GM19467 (cell line): ENCODE data around the gene CYP2A7.
"Not testable (repeated sequence)": the region's sequence is repeated elsewhere in the genome, so short reads cannot be mapped to it uniquely, and the experiment has no call there.

Source experiments
- ATAC-seq: cut with Tn5 transposase; IDR thresholded peaks from one replicate; pipeline ENCODE4 v1.9.1; 2021; ENCODE audit warnings: mild to moderate bottlenecking, moderate library complexity; ENCODE audit not compliant: unreplicated experiment

Gene CYP2A7

DNA sequence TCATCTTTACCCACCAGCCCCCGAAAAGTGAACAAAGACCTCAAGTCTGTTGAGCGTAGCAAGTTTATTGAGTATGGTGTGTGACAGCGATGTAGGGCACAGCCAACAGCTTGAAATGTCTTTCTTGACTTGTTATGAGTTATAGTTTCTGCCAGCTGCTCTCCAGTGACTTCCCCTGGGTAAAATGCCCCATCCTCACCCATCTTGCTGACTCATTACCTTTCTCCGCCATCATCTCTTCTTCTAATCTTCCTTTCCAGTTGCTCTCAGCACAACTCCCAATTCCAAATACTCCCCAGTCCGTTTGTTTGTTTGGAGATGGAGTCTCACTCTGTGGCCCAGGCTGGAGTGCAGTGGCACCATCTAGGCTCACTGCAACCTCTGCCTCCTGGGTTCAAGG lies 18.5 kb upstream of the CYP2A7 start:
- ATAC-seq = not testable (repeated sequence)

DNA sequence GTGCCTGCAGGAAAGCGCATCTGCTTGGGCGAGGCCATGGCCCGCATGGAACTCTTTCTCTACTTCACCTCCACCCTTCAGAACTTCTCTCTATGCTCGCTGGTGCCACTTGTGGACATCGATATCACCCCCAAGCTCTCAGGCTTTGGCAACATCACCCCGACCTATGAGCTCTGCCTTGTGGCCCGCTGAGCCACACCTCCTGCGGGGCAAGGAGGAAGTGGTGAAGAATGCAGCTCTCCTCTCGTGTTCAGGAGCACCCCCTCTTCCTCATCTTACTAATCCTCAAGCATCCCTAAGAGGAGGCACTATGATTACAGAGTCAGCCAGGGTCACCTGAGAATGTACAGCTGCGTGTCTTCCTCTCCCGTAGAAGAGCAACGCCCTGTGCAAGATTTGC lies 17.9 kb upstream of the CYP2A7 start:
- not testable (repeated sequence) for ATAC-seq

DNA sequence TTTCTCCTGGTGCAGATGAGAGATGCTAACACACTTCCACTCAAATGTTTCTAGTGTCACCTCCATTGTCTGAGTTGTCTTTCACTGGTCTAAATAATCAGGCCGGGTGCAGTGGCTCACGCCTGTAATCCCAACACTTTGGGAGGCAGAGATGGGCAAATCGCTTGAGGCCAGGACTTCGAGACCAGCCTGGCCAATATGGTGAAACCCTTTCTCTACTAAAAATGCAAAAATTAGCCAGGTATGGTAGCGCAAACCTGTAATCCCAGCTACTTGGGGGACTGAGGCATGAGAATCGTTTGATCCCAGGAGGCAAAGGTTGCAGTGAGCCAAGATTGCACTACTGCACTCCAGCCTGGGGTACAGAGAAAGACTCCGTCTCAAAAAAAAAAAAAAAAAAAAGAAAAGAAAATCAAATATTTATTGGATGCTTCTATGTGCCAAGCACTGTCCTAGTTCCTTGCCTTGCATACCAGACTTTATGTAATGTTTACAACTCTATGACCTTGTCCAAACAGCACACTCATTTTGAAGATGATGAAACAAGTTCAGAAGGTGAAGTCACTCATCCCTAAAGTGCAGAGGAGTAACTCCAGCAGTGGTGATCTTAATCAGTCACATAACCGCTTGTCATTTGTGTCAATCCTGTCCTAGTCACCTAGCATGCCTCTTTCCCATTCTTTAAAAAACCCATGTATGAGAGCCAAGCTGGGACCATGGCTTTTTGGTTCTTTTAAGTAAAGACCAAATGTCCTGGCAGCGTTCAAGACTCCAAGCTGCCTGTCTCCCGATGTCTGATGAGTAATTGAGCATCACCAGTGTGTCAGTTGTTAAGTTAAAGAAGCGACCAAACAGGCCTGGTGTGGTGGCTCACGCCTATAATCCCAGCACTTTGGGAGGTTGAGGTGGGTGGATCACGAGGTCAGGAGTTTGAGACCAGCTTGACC lies 15.1 kb upstream of the CYP2A7 start:
- ATAC-seq = not testable (repeated sequence)

DNA sequence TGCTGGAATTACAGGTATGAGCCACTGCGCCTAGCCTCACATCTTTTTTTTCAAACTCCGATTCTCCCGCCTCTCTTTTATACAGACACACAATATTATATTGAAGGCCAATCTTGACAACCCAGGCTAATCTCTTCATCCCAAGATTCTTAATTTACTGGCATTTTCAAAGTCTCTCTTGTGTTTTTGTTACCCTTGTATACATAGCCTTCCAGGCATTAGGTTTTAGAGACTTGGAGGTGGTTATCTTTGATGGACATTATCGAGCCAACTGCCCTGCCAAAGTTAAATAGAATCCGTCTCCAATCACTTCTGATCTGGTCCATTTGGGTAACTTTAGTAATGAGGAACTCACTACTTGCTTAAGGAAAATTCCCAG lies 14.4 kb upstream of the CYP2A7 start:
- ATAC-seq = no peak

DNA sequence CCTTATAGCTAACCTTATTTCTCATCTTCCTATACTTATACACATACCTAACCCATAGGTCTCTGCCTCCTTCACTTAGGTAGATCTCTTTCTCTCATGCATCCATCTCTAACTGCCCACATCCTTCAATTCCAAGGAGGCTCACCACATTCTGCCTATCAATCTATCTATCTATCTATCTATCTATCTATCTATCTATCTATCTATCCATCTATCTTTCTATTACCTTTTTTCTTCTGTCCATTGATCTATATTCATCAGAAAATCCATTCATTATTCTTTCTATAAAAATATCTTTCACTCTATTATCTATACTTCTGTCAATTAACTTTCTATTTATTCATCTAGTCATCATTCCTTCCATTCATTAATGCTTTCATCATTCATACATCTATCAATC lies 11.1 kb upstream of the CYP2A7 start:
- ATAC-seq = no peak

DNA sequence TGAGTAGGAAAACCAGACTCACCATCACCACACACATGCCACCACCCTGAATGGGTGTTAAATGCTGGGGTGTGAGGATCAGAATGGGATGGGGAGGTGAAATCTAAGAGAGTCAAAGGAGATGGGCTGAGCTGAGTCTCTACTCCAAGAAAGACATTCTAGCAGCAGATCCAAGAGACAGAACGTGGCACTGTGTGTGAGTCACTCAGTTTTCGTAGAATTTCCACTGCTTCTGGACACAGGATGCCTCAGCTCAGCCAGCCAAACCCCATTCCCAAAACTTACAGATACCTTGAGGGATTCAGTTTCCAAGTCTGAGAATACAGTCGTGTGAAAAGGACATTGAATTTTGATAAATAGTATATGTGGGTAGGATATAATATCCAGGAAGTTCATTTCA lies 7.3 kb upstream of the CYP2A7 start:
- ATAC-seq = no peak

DNA sequence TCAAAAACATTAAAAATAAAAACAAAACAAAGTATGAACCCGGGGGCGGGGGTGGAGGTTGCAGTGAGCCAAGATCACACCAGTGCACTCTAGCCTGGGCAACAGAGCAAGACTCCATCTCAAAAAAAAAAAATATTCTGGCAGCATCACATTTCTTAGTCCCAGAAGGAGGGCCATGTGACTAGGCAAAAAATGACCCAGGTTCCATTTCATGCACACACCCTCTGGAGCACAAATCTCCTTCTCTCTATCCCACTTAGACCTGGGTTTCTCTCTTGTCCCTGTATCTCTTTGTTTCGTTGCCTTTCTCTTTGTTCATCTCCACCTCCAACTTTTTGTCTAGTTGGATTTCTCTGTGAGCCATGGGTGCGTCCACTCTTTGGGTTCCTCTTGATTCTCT lies 6.2 kb upstream of the CYP2A7 start:
- no peak for ATAC-seq

DNA sequence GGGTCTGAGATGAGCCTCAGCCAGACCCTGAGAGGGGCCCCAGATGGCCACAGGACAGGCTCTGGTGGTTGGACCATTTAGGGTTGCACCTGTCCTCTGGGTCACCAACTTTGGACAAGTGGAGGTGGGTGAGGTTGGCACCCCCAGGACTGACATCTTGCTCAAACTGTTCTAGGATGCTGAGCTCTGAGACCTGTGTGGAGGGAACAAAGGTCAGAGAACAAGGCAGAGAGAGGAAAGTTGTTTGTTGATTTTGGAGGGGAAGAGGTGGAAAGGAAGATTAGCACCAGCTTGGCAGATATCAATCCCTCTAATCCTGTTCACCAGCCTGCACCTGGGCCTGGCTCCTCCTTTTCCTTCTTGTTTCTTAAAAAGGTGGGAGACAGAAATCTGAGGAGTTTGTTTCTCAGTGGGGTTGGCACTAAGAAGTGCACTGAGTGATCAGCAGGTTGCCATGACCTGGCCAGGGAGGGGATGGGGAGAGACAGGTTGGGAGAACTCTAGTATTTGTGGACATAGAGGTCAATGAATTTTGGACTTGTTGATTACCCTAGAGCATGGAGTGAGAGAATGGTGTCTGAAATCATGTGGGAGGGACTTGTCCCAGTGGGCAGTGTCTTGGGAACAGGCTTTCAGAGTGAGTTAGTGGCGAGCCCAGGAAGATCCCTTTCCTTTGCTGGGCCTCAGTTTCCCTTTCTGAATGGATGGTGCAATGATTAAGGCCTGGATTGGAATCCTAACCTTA lies 2.3 kb upstream of the CYP2A7 start:
- not testable (repeated sequence) for ATAC-seq

DNA sequence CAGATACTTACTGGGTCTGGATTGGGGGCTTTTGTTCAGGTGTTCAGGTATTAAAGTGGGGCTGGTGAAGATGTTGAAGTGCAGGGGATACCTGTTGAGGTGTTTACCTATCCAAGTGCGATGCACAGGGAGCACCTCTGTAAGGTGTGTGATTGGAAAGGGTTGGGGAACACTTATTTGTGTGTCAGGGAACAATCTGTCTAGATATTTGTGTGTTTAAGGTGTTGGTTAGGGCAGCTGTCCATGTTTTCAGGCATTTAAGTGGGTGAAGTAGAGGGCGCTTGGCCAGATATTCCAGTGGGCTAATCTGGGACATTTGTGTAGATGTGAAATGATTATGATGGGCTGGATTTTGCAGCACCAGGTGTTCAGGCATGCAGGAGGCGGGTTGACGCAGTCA lies 2.7 kb downstream of the CYP2A7 start:
- not testable (repeated sequence) for ATAC-seq

DNA sequence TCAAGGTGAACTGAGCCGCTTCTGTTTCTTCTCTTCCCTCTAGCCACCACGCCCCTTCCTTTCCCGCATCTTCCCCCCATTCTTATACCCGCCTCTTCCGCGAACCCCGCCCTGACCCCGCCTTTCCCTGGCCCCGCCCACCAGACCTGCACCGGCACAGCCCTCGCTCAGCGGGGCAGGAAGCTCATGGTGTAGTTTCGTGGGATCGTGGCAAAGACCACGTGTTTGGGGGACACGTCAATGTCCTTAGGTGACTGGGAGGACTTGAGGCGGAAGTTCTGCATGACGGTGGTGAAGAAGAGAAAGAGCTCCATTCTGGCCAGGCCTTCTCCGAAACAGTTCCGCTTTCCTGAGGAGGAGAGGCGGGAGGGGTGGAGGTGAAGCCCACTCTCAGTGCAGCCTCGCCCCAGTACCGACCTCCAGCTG lies 6.5 kb downstream of the CYP2A7 start:
- ATAC-seq = not testable (repeated sequence)

DNA sequence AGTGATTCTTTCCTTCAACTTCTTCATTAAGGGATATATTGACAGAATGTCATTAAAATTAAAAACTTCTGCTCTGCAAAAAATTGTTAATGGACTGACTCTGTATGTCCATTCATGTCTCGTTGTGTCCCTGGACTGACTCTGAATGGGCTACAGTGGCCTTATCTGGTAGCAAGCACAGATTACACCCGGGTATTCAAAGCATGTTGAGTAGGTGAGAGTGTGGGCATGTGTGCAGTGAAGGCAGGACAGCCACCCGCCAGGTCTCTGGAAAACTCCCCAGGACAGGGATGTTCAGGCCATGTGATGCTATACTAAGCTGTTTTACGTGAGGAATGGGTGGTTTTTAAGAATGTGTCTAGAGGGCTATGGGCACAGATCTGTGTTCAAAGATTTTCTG lies 7.2 kb downstream of the CYP2A7 start:
- ATAC-seq = not testable (repeated sequence)

DNA sequence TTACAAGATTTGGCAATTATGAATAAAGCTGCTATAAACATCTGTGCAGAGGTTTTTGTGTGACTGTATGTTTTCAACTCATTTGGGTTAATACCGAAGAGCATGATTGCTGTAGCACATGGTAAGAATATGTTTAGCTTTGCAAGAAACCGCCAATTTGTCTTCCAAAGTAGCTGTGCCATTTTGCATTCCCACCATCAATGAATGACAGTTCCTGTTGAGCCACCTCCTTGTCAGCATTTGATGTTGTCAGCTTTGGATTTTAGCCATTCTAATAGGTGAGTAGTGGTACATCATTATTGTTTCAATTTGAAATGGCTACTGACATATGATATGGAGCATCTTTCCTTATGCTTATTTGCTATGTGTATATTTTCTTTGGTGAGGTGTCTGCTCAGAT lies 8.2 kb downstream of the CYP2A7 start:
- ATAC-seq = not testable (repeated sequence)

DNA sequence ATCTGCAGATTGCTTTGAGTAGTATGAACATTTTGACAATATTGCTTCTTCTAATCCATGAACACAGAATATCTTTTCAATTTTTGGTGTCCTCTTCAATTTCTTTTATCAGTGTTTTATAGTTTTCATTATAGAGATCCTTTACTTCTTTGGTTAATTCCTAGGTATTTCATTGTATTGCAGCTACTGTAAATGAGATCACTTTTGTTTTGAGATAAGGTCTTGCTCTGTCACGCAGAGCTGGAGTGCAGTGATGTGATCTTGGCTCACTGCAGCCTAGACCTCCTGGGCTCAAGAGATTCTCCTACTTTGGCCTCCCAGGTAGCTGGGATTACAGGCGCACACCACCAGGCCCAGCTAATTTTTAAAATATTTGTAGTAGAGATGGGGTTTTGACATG lies 9.8 kb downstream of the CYP2A7 start:
- no peak for ATAC-seq

DNA sequence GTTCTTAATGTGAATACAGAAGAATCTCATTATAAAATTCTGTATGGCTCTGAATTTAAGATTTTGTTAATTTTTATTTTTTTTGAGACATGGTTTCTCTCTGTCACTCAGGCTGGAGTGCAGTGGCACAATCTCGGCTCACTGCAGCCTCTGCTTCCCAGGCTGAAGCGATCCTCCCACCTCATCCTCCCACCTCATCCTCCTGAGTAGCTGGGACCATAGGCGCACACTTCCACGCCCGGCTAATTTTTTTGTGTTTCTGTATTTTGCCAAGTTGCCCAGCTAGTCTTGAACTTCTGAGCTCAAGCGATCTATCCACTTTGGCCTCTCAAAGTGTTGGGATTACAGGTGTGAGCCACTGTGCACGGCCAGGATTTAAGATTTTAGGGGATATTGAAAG lies 14.3 kb downstream of the CYP2A7 start:
- ATAC-seq = no peak

DNA sequence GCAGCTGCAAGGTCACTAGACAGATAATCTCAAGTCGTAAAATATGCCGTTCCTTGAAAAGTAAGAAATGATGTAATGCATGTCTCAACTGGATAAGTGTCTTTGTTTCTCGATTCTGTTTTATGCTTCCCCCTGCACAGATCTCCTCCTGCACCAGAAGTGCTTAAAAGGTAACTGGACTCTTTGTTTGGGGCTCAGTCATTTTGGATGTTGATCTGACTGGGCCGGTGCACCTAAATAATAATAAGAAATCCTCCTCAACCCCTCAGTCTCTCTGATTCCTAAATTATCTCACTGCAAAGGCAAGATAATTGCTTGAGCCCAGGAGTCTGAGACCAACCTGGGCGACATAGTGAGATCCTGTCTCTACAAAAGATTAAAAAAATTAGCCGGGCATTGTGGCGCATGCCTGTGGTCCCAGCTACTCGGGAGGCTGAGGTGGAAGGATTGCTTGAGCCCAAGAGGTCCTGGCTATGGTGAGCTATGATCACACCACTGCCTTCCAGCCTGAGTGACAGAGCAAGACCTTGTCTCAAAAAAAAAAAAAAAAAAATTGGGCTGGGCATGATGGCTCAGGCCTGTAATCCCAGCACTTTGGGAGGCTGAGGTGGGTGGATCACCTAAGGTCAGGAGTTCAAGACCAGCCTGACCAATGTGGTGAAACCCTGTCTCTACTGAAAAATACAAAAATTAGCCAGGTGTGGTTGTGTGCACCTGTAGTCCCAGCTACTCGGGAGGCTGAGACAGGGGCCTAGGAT lies 17.1 kb downstream of the CYP2A7 start:
- ATAC-seq = not testable (repeated sequence)

DNA sequence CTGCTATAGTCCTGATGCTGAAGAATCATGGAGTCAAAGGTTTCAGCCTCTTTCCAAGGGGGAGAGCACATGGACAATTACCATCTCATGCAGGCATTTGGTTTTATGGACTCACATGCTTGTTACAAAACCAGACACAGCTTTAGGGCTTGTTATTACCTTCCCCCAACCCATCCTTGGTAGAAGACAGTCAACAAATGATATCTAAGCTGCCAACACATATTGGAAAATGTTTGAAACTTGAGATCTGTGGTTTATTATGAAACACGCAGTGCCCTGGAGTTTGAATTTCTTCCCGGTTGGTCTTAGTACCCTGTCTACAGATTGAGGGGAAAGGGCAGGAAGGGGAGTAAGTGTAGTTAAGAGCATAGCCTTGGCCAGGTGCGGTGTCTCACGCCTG lies 19.2 kb downstream of the CYP2A7 start:
- ATAC-seq = no peak

DNA sequence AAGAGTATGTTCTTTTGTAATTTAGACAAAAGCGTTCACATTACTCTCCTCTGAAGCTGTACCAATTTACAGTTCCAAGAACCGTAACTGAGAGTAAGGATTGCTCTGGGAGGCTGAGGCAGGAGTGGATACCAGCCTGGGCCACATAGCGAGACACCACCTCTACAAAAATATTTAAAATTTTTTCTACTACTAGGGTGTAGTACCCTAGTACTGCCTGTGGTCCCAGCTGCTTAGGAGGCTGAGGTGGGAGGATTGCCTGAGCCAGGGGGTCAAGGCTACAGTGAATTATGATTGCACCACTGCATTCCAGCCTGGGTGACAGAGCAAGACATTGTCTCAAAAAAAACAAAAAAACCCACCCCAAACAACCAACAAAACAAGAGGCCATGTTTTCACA lies 19.7 kb downstream of the CYP2A7 start:
- no peak for ATAC-seq

DNA sequence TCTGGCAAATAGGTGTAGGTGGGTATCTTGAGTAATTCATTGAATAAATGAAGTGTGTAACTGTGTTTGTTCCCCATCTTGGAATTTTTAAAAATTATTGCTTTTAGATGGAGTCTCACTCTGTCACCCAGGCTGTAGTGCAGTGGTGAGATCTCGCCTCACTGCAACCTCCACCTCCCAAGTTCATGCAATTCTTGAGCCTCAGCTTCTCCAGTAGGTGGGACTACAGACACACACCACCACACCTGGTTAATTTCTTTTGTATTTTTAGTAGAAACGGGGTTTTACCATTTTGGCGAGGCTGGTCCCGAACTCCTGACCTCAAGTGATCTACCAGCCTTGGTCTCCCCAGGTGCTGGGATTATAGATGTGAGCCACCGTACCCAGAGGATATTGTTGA lies 23.9 kb downstream of the CYP2A7 start:
- no peak for ATAC-seq

DNA sequence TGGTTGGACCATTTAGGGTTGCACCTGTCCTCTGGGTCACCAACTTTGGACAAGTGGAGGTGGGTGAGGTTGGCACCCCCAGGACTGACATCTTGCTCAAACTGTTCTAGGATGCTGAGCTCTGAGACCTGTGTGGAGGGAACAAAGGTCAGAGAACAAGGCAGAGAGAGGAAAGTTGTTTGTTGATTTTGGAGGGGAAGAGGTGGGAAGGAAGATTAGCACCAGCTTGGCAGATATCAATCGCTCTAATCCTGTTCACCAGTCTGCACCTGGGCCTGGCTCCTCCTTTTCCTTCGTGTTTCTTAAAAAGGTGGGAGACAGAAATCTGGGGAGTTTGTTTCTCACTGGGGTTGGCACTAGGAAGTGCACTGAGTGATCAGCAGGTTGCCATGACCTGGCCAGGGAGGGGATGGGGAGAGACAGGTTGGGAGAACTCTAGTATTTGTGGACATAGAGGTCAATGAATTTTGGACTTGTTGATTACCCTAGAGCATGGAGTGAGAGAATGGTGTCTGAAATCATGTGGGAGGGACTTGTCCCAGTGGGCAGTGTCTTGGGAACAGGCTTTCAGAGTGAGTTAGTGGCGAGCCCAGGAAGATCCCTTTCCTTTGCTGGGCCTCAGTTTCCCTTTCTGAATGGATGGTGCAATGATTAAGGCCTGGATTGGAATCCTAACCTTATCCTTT lies 29.4 kb downstream of the CYP2A7 start:
- not testable (repeated sequence) for ATAC-seq

DNA sequence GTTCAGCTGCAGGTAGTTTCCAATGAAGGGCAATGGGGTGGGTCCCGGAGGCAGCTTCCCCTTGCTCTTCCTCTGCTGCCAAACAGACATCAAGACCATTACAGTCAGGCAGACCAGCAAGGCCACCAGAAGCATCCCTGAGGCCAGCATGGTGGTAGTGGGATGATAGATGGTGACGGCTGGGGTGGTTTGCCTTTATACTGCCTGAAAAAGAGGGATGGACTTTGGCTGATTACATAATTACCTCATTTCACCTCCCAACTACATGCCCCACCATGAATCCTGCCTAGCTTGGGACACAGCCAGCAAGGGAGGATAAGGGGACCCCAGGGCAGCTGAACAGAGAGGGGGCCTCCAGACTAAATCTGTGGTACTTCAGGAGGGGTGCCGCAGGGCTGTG lies 31.8 kb downstream of the CYP2A7 start, which contains the start of gene CYP2A6:
TSS of gene CYP2A6 (minus strand) at position 171 of the 400 bp plus-strand sequence. CDS start at position 150, 21 bp downstream.
- not testable (repeated sequence) for ATAC-seq

DNA sequence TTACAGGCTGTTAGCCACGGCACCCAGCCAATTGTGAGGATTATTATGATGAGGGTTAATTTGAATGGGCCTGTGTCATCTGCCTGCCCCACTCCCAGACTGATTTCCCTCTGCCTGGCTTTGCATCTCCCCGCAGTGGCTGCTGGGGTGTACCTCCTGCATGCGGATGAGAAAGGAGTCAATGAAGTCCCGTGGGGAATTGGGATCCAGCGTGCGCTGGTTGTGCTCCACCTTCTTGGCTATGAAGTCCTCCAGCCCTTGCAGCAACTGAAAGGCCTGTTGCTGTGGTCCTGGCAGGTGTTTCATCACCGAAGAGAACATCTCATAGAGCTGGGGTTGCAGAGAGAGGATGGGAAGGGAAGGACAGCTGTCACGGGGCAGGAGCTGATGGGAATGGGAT lies 35.3 kb downstream of the CYP2A7 start:
- not testable (repeated sequence) for ATAC-seq
